ENCODE results near the gene CCSAP. TPM values are rescaled to one million over a fixed set of nuclear protein-coding genes. Genes with fewer than 3 reads are reported as not detected.
A peak's percentile ranks its signal among the peaks of the same experiment; 100 is the strongest.

The CCSAP gene
- total RNA-seq, 2 donors from 2014 or later = 9.3 to 10.9 TPM

- no peak overlapping the region for H3K27ac Mint-ChIP-seq
- no peak for DNase-seq
- Histone ChIP-seq H3K4me1 (ENCODE audit: control insufficient read depth, insufficient read depth, low read length) (no peaks in the 10 kb centered on the region), H3K27ac (ENCODE audit: low read depth, low read length) (no peak overlapping the region), H3K9me3 (ENCODE audit: control insufficient read depth, low read length) (no peaks in the 10 kb centered on the region), H3K36me3 (ENCODE audit: control insufficient read depth, insufficient read depth, low read length) (no peaks in the 10 kb centered on the region), H3K4me3 (ENCODE audit: low read length) (no peak overlapping the region), H3K27me3 (ENCODE audit: control insufficient read depth, insufficient read depth, low read length, poor library complexity, severe bottlenecking) (no peaks in the 10 kb centered on the region), H3K9ac (ENCODE audit: extremely low read depth, low read length, poor library complexity, severe bottlenecking) (no peak overlapping the region)
- peaks cover 19% of the 10 kb centered on the region for H3K4me1 Mint-ChIP-seq
- TF ChIP-seq, protein P1, sequence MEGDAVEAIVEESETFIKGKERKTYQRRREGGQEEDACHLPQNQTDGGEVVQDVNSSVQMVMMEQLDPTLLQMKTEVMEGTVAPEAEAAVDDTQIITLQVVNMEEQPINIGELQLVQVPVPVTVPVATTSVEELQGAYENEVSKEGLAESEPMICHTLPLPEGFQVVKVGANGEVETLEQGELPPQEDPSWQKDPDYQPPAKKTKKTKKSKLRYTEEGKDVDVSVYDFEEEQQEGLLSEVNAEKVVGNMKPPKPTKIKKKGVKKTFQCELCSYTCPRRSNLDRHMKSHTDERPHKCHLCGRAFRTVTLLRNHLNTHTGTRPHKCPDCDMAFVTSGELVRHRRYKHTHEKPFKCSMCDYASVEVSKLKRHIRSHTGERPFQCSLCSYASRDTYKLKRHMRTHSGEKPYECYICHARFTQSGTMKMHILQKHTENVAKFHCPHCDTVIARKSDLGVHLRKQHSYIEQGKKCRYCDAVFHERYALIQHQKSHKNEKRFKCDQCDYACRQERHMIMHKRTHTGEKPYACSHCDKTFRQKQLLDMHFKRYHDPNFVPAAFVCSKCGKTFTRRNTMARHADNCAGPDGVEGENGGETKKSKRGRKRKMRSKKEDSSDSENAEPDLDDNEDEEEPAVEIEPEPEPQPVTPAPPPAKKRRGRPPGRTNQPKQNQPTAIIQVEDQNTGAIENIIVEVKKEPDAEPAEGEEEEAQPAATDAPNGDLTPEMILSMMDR (conservative IDR thresholded peaks at IDR 0.05) = no peak
- no peaks in the 10 kb centered on the region for H3K27me3 Mint-ChIP-seq (ENCODE audit: insufficient read depth)
- WGBS, 2 experiments (ENCODE audit: insufficient coverage in 1 of 2, insufficient read length in 1 of 2) = 90 to 100% methylated on average over 2 of the region's 2 CpGs
- H3K36me3 Mint-ChIP-seq (ENCODE audit: low read depth) = peaks cover 2% of the 10 kb centered on the region
- H3K9me3 Mint-ChIP-seq = no peaks in the 10 kb centered on the region
- no peak overlapping the region for H3K4me3 Mint-ChIP-seq
Measured at GRCh38 chr1:229275005-229275404, 67.8 kb downstream of the CCSAP start.

GRCh38 chr1:229273507-229274232, 69.2 kb downstream of the CCSAP start:
- Mint-ChIP-seq H3K27me3 (ENCODE audit: insufficient read depth) (no peaks in the 10 kb centered on the region), H3K36me3 (ENCODE audit: low read depth) (peaks cover 2% of the 10 kb centered on the region), H3K27ac (no peak overlapping the region), H3K9me3 (no peaks in the 10 kb centered on the region), H3K4me1 (peaks cover 19% of the 10 kb centered on the region), H3K4me3 (no peak overlapping the region)
- no peaks in the 10 kb centered on the region for H3K9me3 ChIP-seq (ENCODE audit: control insufficient read depth, low read length)
- no peaks in the 10 kb centered on the region for H3K4me1 ChIP-seq (ENCODE audit: control insufficient read depth, insufficient read depth, low read length)
- TF ChIP-seq, protein P1 (conservative IDR thresholded peaks at IDR 0.05) = no peak
- 93 to 97% methylated on average over 4 to 7 of the region's 7 CpGs for WGBS, 2 experiments (ENCODE audit: insufficient coverage in 1 of 2, insufficient read length in 1 of 2)
- H3K27me3 ChIP-seq (ENCODE audit: control insufficient read depth, insufficient read depth, low read length, poor library complexity, severe bottlenecking) = no peaks in the 10 kb centered on the region
- no peak for DNase-seq
- H3K9ac ChIP-seq (ENCODE audit: extremely low read depth, low read length, poor library complexity, severe bottlenecking) = no peak overlapping the region
- H3K27ac ChIP-seq (ENCODE audit: low read depth, low read length) = no peak overlapping the region
- H3K36me3 ChIP-seq (ENCODE audit: control insufficient read depth, insufficient read depth, low read length) = no peaks in the 10 kb centered on the region
- no peak overlapping the region for H3K4me3 ChIP-seq (ENCODE audit: low read length)

GRCh38 chr1:229272164-229273158, 70.4 kb downstream of the CCSAP start:
- Histone ChIP-seq H3K9ac (ENCODE audit: extremely low read depth, low read length, poor library complexity, severe bottlenecking) (peak overlapping the region; percentile 51), H3K36me3 (ENCODE audit: control insufficient read depth, insufficient read depth, low read length) (no peaks in the 10 kb centered on the region), H3K27me3 (ENCODE audit: control insufficient read depth, insufficient read depth, low read length, poor library complexity, severe bottlenecking) (no peaks in the 10 kb centered on the region), H3K4me3 (ENCODE audit: low read length) (peak overlapping the region; percentile 92), H3K27ac (ENCODE audit: low read depth, low read length) (no peak overlapping the region), H3K4me1 (ENCODE audit: control insufficient read depth, insufficient read depth, low read length) (no peaks in the 10 kb centered on the region), H3K9me3 (ENCODE audit: control insufficient read depth, low read length) (no peaks in the 10 kb centered on the region)
- DNase-seq = no peak
- Mint-ChIP-seq H3K36me3 (ENCODE audit: low read depth) (peaks cover 6% of the 10 kb centered on the region), H3K27me3 (ENCODE audit: insufficient read depth) (no peaks in the 10 kb centered on the region), H3K27ac (no peak overlapping the region), H3K4me1 (peaks cover 19% of the 10 kb centered on the region), H3K9me3 (no peaks in the 10 kb centered on the region), H3K4me3 (peak overlapping the region; percentile 80)
- 77% methylated on average over 11 of the region's 11 CpGs for WGBS, 2 experiments (ENCODE audit: insufficient coverage in 1 of 2, insufficient read length in 1 of 2)
- TF ChIP-seq, protein P1 (conservative IDR thresholded peaks at IDR 0.05) = no peak

All from endodermal cell (in vitro differentiated cells).